CD4-positive, alpha-beta T cell treated with Interleukin-17A for 4 hours (primary cell): ENCODE results near the gene UPK1B.

ENCODE experiments used
- DNase-seq: peaks from one replicate; pipeline ENCODE4 v3.0.0-alpha.2; 2020; ENCODE audit warnings: mixed read lengths

The UPK1B gene

GRCh38 chr3:119177321-119177720, 3.9 kb downstream of the UPK1B start:
- DNase-seq: no peak

- DNase-seq: no peak
Observed at GRCh38 chr3:119181765-119182164, 8.4 kb downstream of the UPK1B start.

GRCh38 chr3:119184111-119184510, 10.7 kb downstream of the UPK1B start:
- no peak for DNase-seq

GRCh38 chr3:119184796-119185570, 11.6 kb downstream of the UPK1B start:
- DNase-seq: no peak

GRCh38 chr3:119187266-119187665, 13.9 kb downstream of the UPK1B start:
- DNase-seq: no peak

GRCh38 chr3:119191800-119192199, 18.4 kb downstream of the UPK1B start:
- DNase-seq: no peak

GRCh38 chr3:119194237-119195150, 21.1 kb downstream of the UPK1B start:
- DNase-seq: no peak

- no peak for DNase-seq
Observed at GRCh38 chr3:119195151-119195476, 21.7 kb downstream of the UPK1B start.

- DNase-seq: no peak
Observed at GRCh38 chr3:119195911-119196310, 22.5 kb downstream of the UPK1B start.

GRCh38 chr3:119205209-119205608, 31.8 kb downstream of the UPK1B start:
- DNase-seq: peak; percentile 7

- DNase-seq: no peak
Observed at GRCh38 chr3:119205685-119206084, 32.3 kb downstream of the UPK1B start.

GRCh38 chr3:119206611-119207511, 33.5 kb downstream of the UPK1B start:
- peak; percentile 40 for DNase-seq

GRCh38 chr3:119207512-119207875, 34.1 kb downstream of the UPK1B start:
- DNase-seq: no peak

GRCh38 chr3:119211193-119211592, 37.8 kb downstream of the UPK1B start:
- DNase-seq: no peak

- no peak for DNase-seq
Observed at GRCh38 chr3:119211803-119212202, 38.4 kb downstream of the UPK1B start.

- peak; percentile 48 for DNase-seq
Observed at GRCh38 chr3:119219069-119219468, 45.7 kb downstream of the UPK1B start.

GRCh38 chr3:119220198-119220597, 46.8 kb downstream of the UPK1B start:
- no peak for DNase-seq

- DNase-seq: no peak
Observed at GRCh38 chr3:119220970-119221667, 47.7 kb downstream of the UPK1B start.

GRCh38 chr3:119221779-119222320, 48.5 kb downstream of the UPK1B start:
- no peak for DNase-seq

- DNase-seq: no peak
Observed at GRCh38 chr3:119222391-119222790, 49.0 kb downstream of the UPK1B start.

- no peak for DNase-seq
Observed at GRCh38 chr3:119223511-119223910, 50.1 kb downstream of the UPK1B start.

GRCh38 chr3:119225121-119225520, 51.7 kb downstream of the UPK1B start:
- DNase-seq: no peak
